Measurements from ENCODE around the gene DENND1A.

Gene DENND1A

GRCh38 chr9:123350590-123351310 lies 579.2 kb downstream of the DENND1A start:
- no peak for DNase-seq (ENCODE audit: extremely low read depth in 1 of 2, low read depth in 1 of 2)

GRCh38 chr9:123349691-123350480 lies 580.0 kb downstream of the DENND1A start:
- DNase-seq (ENCODE audit: extremely low read depth in 1 of 2, low read depth in 1 of 2) = peak; percentile 34 to 35

GRCh38 chr9:123349033-123349432 lies 580.9 kb downstream of the DENND1A start:
- no peak for DNase-seq (ENCODE audit: extremely low read depth in 1 of 2, low read depth in 1 of 2)

- DNase-seq (ENCODE audit: extremely low read depth in 1 of 2, low read depth in 1 of 2) = no peak
These were observed 581.5 kb downstream of the DENND1A start for GRCh38 chr9:123348317-123348992.

- DNase-seq (ENCODE audit: extremely low read depth in 1 of 2, low read depth in 1 of 2) = no peak
These were observed 582.5 kb downstream of the DENND1A start for GRCh38 chr9:123347289-123348060.

GRCh38 chr9:123346826-123347225 lies 583.1 kb downstream of the DENND1A start:
- DNase-seq (ENCODE audit: extremely low read depth in 1 of 2, low read depth in 1 of 2) = no peak

GRCh38 chr9:123346026-123346425 lies 583.9 kb downstream of the DENND1A start:
- DNase-seq (ENCODE audit: extremely low read depth in 1 of 2, low read depth in 1 of 2) = no peak

- DNase-seq (ENCODE audit: extremely low read depth in 1 of 2, low read depth in 1 of 2) = no peak
These were observed 584.4 kb downstream of the DENND1A start for GRCh38 chr9:123345567-123345955.

GRCh38 chr9:123344192-123344949 lies 585.6 kb downstream of the DENND1A start:
- DNase-seq (ENCODE audit: extremely low read depth in 1 of 2, low read depth in 1 of 2) = no peak

GRCh38 chr9:123343443-123344191 lies 586.3 kb downstream of the DENND1A start:
- no peak for DNase-seq (ENCODE audit: extremely low read depth in 1 of 2, low read depth in 1 of 2)

- DNase-seq (ENCODE audit: extremely low read depth in 1 of 2, low read depth in 1 of 2) = no peak
These were observed 587.7 kb downstream of the DENND1A start for GRCh38 chr9:123342247-123342646.

- DNase-seq (ENCODE audit: extremely low read depth in 1 of 2, low read depth in 1 of 2) = no peak
These were observed 588.1 kb downstream of the DENND1A start for GRCh38 chr9:123341816-123342215.

GRCh38 chr9:123339666-123340510 lies 590.0 kb downstream of the DENND1A start:
- DNase-seq (ENCODE audit: extremely low read depth in 1 of 2, low read depth in 1 of 2) = peak in 1 of 2 donors; percentile 14

GRCh38 chr9:123338710-123339665 lies 590.9 kb downstream of the DENND1A start:
- DNase-seq (ENCODE audit: extremely low read depth in 1 of 2, low read depth in 1 of 2) = peak; percentile 21 to 34

- DNase-seq (ENCODE audit: extremely low read depth in 1 of 2, low read depth in 1 of 2) = no peak
These were observed 592.0 kb downstream of the DENND1A start for GRCh38 chr9:123337971-123338370.

- DNase-seq (ENCODE audit: extremely low read depth in 1 of 2, low read depth in 1 of 2) = no peak
These were observed 593.0 kb downstream of the DENND1A start for GRCh38 chr9:123336959-123337358.

GRCh38 chr9:123336449-123336848 lies 593.5 kb downstream of the DENND1A start:
- no peak for DNase-seq (ENCODE audit: extremely low read depth in 1 of 2, low read depth in 1 of 2)

GRCh38 chr9:123335986-123336329 lies 594.0 kb downstream of the DENND1A start:
- DNase-seq (ENCODE audit: extremely low read depth in 1 of 2, low read depth in 1 of 2) = no peak
